GM21529 (cell line): Measurements from ENCODE around the gene RANBP3.
"Not testable (repeated sequence)": the region's sequence is repeated elsewhere in the genome, so short reads cannot be mapped to it uniquely, and the experiment has no call there.

Experiments
- ATAC-seq: cut with Tn5 transposase; IDR thresholded peaks from one replicate; pipeline ENCODE4 v1.9.1; 2021; ENCODE audit not compliant: unreplicated experiment

RANBP3 gene

GRCh38 chr19:6006896-6007295, 29.0 kb upstream of the RANBP3 start:
- ATAC-seq = no peak

- ATAC-seq = not testable (repeated sequence)
Measured at GRCh38 chr19:6006070-6006446, 28.1 kb upstream of the RANBP3 start.

GRCh38 chr19:6005321-6006069, 27.6 kb upstream of the RANBP3 start:
- no peak for ATAC-seq

GRCh38 chr19:6003976-6004375, 26.0 kb upstream of the RANBP3 start:
- no peak for ATAC-seq

- ATAC-seq = no peak
Measured at GRCh38 chr19:6002591-6002990, 24.7 kb upstream of the RANBP3 start.

GRCh38 chr19:6000228-6000847, 22.4 kb upstream of the RANBP3 start:
- ATAC-seq = no peak

GRCh38 chr19:5999693-6000092, 21.8 kb upstream of the RANBP3 start:
- no peak for ATAC-seq

GRCh38 chr19:5997371-5997770, 19.4 kb upstream of the RANBP3 start:
- no peak for ATAC-seq

GRCh38 chr19:5996623-5997320, 18.8 kb upstream of the RANBP3 start:
- ATAC-seq = no peak

GRCh38 chr19:5996102-5996501, 18.2 kb upstream of the RANBP3 start:
- no peak for ATAC-seq

GRCh38 chr19:5995606-5996005, 17.7 kb upstream of the RANBP3 start:
- no peak for ATAC-seq

- no peak for ATAC-seq
Measured at GRCh38 chr19:5994405-5995165, 16.6 kb upstream of the RANBP3 start.

- ATAC-seq = no peak
Measured at GRCh38 chr19:5993648-5994358, 15.9 kb upstream of the RANBP3 start.

GRCh38 chr19:5993201-5993600, 15.3 kb upstream of the RANBP3 start:
- ATAC-seq = no peak

GRCh38 chr19:5992756-5993155, 14.8 kb upstream of the RANBP3 start:
- no peak for ATAC-seq

- no peak for ATAC-seq
Measured at GRCh38 chr19:5991244-5991838, 13.4 kb upstream of the RANBP3 start.

GRCh38 chr19:5990289-5990797, 12.4 kb upstream of the RANBP3 start:
- ATAC-seq = no peak

- no peak for ATAC-seq
Measured at GRCh38 chr19:5989388-5990074, 11.6 kb upstream of the RANBP3 start.

GRCh38 chr19:5988517-5989387, 10.8 kb upstream of the RANBP3 start:
- no peak for ATAC-seq
